CD4-positive, alpha-beta T cell treated with Interferon gamma for 1 hour (primary cell): ENCODE results near the gene TPCN1.

Experiments
- DNase-seq: peaks from one replicate; pipeline ENCODE4 v3.0.0-alpha.2; 2020

TPCN1 gene

DNA sequence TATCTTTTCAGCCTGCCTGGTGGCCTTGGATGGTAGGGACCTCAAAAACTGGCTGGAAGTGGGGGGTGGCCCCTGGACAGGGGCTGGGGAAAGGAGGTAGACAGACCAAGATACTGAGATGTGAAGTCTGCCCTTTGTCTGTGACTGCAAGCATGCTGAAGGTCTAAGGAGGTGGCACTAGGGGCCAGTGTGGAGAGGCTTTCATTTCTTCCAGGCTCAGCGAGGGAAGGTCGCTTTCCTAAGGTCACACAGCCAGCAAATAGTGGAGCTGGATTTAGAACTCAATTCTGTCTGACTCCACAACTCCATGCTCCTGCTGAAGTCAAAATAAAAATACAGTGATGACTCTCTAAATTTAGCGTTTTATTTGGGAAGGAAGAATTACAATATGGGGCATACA is 125.8 kb downstream of the TPCN1 start:
- no peak for DNase-seq

DNA sequence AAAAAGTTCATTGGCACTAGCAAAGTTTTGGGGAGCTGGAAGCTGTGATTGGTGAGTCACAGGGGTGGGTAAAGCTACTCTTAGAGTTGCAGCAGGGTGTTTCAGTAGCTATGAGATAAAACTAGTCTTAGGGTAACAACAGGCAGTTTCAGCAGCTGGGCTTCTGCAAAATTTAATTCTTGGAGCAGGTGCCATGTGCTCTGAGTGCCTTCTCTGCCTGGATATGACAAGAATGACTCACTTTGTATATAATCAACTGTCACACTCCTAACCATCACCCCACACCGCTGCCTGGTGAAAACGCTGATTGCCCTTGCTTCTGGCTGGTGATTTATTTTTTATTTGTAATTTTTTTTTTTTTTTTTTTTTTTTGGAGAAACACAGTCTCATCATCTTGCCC is 126.6 kb downstream of the TPCN1 start:
- DNase-seq: no peak
